AG10803 (cell line): ENCODE results near the gene DGCR6L.
"Not testable (repeated sequence)": the region's sequence is repeated elsewhere in the genome, so short reads cannot be mapped to it uniquely, and the experiment has no call there.

Experiments
- DNase-seq: peaks from one replicate; pipeline ENCODE4 v3.0.0; 2010; ENCODE audit warnings: low read depth
- H3K4me3 ChIP-seq: 2 replicates; pipeline ENCODE4 v1.5.1; 2011; ENCODE audit warnings: mild to moderate bottlenecking, low read length, control low read depth
- CTCF ChIP-seq: conservative IDR thresholded peaks from 2 replicates; pipeline ENCODE4 v1.5.1; 2011; ENCODE audit warnings: mild to moderate bottlenecking, low read length, control low read depth, inconsistent platforms

The DGCR6L gene

GRCh38 chr22:20304646-20305045, 15.2 kb downstream of the DGCR6L start:
- no peak overlapping the region for H3K4me3 ChIP-seq
- TF ChIP-seq CTCF, result no peak
- DNase-seq, result no peak

- H3K4me3 ChIP-seq, DNase-seq: not testable (repeated sequence)
Observed at GRCh38 chr22:20303229-20303534, 16.7 kb downstream of the DGCR6L start.

GRCh38 chr22:20302438-20303228, 17.2 kb downstream of the DGCR6L start:
- no peak overlapping the region for H3K4me3 ChIP-seq
- no peak for TF ChIP-seq CTCF
- DNase-seq, result no peak

- DNase-seq, result no peak
- H3K4me3 ChIP-seq, result peak overlapping the region; percentile 44; the same call in 1 of the 2 replicates
- no peak for TF ChIP-seq CTCF
Observed at GRCh38 chr22:20299746-20300136, 20.1 kb downstream of the DGCR6L start.

GRCh38 chr22:20298803-20299745, 20.8 kb downstream of the DGCR6L start:
- peak; percentile 51 for DNase-seq
- TF ChIP-seq CTCF, result no peak
- H3K4me3 ChIP-seq, result peak overlapping the region; percentile 44

- DNase-seq, result no peak
- no peak overlapping the region for H3K4me3 ChIP-seq
- no peak for TF ChIP-seq CTCF
Observed at GRCh38 chr22:20298110-20298802, 21.6 kb downstream of the DGCR6L start.

- DNase-seq, result no peak
- H3K4me3 ChIP-seq, result no peak overlapping the region
- TF ChIP-seq CTCF, result no peak
Observed at GRCh38 chr22:20297414-20298109, 22.3 kb downstream of the DGCR6L start.
